Measurements from ENCODE around the gene DNAI2. TPM values are rescaled to one million over a fixed set of nuclear protein-coding genes. Genes with fewer than 3 reads are reported as not detected.
A peak's percentile ranks its signal among the peaks of the same experiment; 100 is the strongest.

DNAI2 gene
- total RNA-seq, 6 experiments from 2014 or later = not detected

DNA sequence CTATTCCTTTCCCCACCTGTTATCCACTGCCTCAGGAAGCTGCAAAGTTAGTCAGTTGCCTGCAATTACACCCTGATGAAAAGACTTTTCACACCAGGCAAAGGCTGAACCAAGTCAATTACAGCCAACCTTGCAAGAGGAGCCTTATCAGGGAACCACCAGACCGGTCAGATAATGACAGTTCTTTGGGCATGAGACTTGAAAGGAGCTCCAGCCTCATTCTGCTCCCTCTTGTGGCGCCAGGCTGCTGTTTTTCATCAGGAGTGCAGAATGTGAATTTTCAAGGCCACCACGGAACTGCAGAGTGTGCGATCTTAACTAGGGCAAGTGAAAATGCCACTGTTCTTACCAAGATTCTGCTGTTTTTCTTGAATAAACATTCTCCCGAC, 22.5 kb downstream of the DNAI2 start:
- Histone ChIP-seq H3K27me3 (no peaks in the 10 kb centered on the region), H3K36me3 (no peaks in the 10 kb centered on the region), H3K4me1 (no peaks in the 10 kb centered on the region), H3K27ac (no peak overlapping the region), H3K4me3 (no peak overlapping the region), H3K9me3 (no peaks in the 10 kb centered on the region)
- TF ChIP-seq, protein P1, sequence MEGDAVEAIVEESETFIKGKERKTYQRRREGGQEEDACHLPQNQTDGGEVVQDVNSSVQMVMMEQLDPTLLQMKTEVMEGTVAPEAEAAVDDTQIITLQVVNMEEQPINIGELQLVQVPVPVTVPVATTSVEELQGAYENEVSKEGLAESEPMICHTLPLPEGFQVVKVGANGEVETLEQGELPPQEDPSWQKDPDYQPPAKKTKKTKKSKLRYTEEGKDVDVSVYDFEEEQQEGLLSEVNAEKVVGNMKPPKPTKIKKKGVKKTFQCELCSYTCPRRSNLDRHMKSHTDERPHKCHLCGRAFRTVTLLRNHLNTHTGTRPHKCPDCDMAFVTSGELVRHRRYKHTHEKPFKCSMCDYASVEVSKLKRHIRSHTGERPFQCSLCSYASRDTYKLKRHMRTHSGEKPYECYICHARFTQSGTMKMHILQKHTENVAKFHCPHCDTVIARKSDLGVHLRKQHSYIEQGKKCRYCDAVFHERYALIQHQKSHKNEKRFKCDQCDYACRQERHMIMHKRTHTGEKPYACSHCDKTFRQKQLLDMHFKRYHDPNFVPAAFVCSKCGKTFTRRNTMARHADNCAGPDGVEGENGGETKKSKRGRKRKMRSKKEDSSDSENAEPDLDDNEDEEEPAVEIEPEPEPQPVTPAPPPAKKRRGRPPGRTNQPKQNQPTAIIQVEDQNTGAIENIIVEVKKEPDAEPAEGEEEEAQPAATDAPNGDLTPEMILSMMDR (IDR thresholded peaks at IDR 0.05) = peak; percentile 37 to 57 (median 52)
- no peak for TF ChIP-seq POLR2A (IDR thresholded peaks at IDR 0.05)
- ATAC-seq (peak; percentile 67 to 77 (median 72)), DNase-seq (peak in 1 of 3 donors; percentile 49)
- intact Hi-C loops (cut with DNase I) = no loop called here
- WGBS (ENCODE audit: insufficient coverage, low coverage, low lambda C conversion rate, missing lambda C conversion rate) = 0% methylated on average over 5 of the region's 5 CpGs

DNA sequence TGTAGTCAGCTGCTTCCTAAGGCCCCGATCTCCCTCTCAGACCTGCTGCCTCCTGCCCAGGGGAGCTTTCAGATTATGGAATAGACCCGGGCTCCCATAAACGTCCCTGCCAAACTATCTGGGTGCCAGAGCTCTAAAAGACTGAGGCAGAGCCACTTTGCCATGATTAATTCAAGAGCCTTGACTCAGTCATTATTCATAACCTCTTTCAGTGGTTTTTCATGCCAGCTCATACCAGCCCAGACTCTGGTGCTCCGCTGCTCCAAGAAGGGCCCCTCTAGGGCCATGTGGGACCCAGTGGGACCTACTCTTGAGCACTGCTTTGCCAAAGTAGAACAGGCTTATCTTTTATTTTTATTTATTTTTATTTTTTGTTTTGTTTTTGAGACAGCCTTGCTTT, 23.9 kb downstream of the DNAI2 start:
- H3K27ac ChIP-seq = no peak overlapping the region
- DNase-seq = no peak
- intact Hi-C loops (cut with DNase I) = no loop called here
- no peaks in the 10 kb centered on the region for H3K27me3 ChIP-seq
- ATAC-seq = no peak
- no peaks in the 10 kb centered on the region for H3K36me3 ChIP-seq
- H3K4me1 ChIP-seq = no peaks in the 10 kb centered on the region
- H3K9me3 ChIP-seq = no peaks in the 10 kb centered on the region
- TF ChIP-seq, protein P1 (IDR thresholded peaks at IDR 0.05) = no peak
- no peak for TF ChIP-seq POLR2A (IDR thresholded peaks at IDR 0.05)
- H3K4me3 ChIP-seq = no peak overlapping the region
- WGBS (ENCODE audit: insufficient coverage, low coverage, low lambda C conversion rate, missing lambda C conversion rate) = 54% methylated on average over 3 of the region's 4 CpGs

DNA sequence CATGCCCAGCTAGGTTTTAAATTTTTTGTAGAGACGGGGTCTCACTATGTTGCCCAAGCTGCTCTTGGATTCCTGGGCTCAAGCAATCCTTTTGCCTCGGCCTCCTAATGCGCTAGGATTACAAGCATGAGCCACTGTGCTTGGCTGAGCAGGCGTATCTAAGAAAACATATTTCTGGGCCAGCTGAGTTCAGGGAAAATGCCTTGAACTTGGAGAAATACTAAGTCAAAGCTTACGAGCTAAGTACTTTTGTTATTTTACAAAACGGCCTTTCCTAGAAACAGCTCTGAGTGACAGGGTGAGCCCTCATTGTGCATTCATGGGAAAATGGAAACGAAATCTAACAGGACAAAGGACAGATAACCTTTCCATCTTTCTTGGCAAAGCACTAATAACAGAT, 24.7 kb downstream of the DNAI2 start:
- ATAC-seq (peak; percentile 24 to 50 (median 36)), DNase-seq (no peak)
- TF ChIP-seq, protein P1 (IDR thresholded peaks at IDR 0.05) = no peak
- TF ChIP-seq POLR2A (IDR thresholded peaks at IDR 0.05) = no peak
- 72% methylated on average over 7 of the region's 7 CpGs for WGBS (ENCODE audit: insufficient coverage, low coverage, low lambda C conversion rate, missing lambda C conversion rate)
- no peaks in the 10 kb centered on the region for H3K9me3 ChIP-seq
- intact Hi-C loops (cut with DNase I) = no loop called here
- H3K4me3 ChIP-seq = no peak overlapping the region
- no peaks in the 10 kb centered on the region for H3K36me3 ChIP-seq
- H3K27ac ChIP-seq = no peak overlapping the region
- H3K27me3 ChIP-seq = no peaks in the 10 kb centered on the region
- H3K4me1 ChIP-seq = no peaks in the 10 kb centered on the region

DNA sequence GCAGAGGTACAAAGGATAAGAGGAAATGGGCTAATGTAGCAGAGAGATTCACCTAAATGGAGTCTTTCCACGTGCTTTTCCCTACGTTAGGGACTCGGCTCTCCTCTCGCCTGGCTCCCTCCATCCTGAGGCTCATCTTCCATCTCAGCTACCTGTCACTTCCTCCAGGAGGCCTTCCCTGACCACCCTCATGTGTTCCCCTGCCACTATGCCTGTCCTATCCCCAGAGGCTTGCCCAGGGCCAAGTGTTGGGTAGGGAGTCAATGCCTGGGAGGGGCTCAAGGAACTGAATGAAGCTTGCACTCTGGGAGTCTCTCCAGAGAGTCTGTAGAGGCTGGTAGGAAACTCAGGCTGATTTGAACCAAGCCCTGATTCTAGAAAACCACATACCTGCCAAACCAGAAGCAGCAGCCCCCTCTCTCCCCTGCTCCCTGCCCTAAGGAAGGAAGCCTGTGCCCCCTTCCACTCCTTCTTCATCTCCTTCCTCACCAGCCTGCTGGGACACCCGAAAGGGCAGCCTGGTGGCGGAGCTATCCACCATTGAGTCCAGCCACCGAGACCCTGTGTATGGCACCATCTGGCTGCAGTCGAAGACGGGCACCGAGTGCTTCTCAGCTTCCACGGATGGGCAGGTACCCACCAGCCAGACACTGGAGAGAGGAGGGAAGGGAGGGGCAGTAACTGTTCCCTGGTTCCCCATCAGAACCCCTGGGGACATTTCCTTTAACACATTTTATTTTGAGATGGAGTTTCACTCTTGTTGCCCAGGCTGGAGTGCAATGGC, 25.4 kb downstream of the DNAI2 start:
- intact Hi-C loops (cut with DNase I) = loop anchor here in 1 of 2 donors (10.0 kb wide), 1 partner anchor 65 kb away; the partner anchor contains the start of genes BTBD17 and GPR142
- TF ChIP-seq, protein P1 (IDR thresholded peaks at IDR 0.05) = no peak
- TF ChIP-seq POLR2A (IDR thresholded peaks at IDR 0.05) = no peak
- Histone ChIP-seq H3K9me3 (no peaks in the 10 kb centered on the region), H3K27me3 (no peaks in the 10 kb centered on the region), H3K36me3 (no peaks in the 10 kb centered on the region), H3K4me3 (no peak overlapping the region), H3K27ac (no peak overlapping the region), H3K4me1 (no peaks in the 10 kb centered on the region)
- no peak for ATAC-seq
- WGBS (ENCODE audit: insufficient coverage, low coverage, low lambda C conversion rate, missing lambda C conversion rate) = 52% methylated on average over 6 of the region's 11 CpGs
- no peak for DNase-seq
